HCT116 (cell line): ENCODE results near the gene FER. TPM values are rescaled to one million over a fixed set of nuclear protein-coding genes. Genes with fewer than 3 reads are reported as not detected.

Experiments used
- ATAC-seq: fragments of 200-7000 bp; cut with Tn5 transposase; 2 replicates; pipeline ENCODE4 v1.9.1; 2020; ENCODE audit warnings: mild to moderate bottlenecking, moderate library complexity
- BruUV-seq: library from RNA; stranded (reverse); fragments of 400-500 nt; replicated peaks from 2 replicates; lab custom pipeline; 2021; lab: Mats Ljungman, UMichigan
- CTCF ChIA-PET: fragments of 300-600 bp; sonication (Branson Sonifier 250); formaldehyde crosslinking; loops from one replicate; lab custom pipeline; 2021; ENCODE audit warnings: antibody characterized with exemption; lab: Charles Lee
- POLR2A ChIA-PET: fragments of 300-600, 350-600 bp; sonication (Branson Sonifier 250); formaldehyde crosslinking; loops from one replicate; lab custom pipeline; 2021; ENCODE audit warnings: antibody characterized with exemption; lab: Charles Lee
- RAD21 ChIA-PET, 2 experiments: fragments of 300-600 bp; sonication (Branson Sonifier 250); formaldehyde crosslinking; loops; one replicate each; lab custom pipeline; 2023; ENCODE audit warnings: low total read pairs in 2 of 2; ENCODE audit not compliant: uncharacterized antibody in 2 of 2, unreplicated experiment in 2 of 2, low non-redundant PET in 1 of 2; lab: Charles Lee
- DNase-seq: peaks from one replicate; pipeline ENCODE4 v3.0.0-alpha.2; 2010; ENCODE audit warnings: low read depth, low spot score
- H2AFZ ChIP-seq: fragments of 200-600 bp; shearing (Covaris generic), sonication (generic); 2 replicates; pipeline ENCODE4 v1.6.1; 2017; ENCODE audit warnings: low read depth, mixed run types, mixed read lengths, antibody characterized with exemption, low read length; ENCODE audit not compliant: poor library complexity, severe bottlenecking
- H3K27ac ChIP-seq: 2 replicates; pipeline ENCODE4 v1.5.1; 2012; ENCODE audit warnings: low read depth, low read length
- H3K27me3 ChIP-seq: fragments of 200-600 bp; sonication (generic); 2 replicates; pipeline ENCODE4 v1.6.1; 2016; ENCODE audit warnings: mixed run types, low read length, mixed read lengths; ENCODE audit not compliant: insufficient read depth
- H3K36me3 ChIP-seq, 2 experiments: fragments of 200-500 bp in 1 of 2; fragments of 200-600 bp in 1 of 2; sonication (Bioruptor generic) in 1 of 2; sonication (generic) in 1 of 2; 2 replicates each; pipeline versions ENCODE4 v1.5.1 to v1.6.1; 2014 to 2016; ENCODE audit warnings: low read length in 2 of 2, inconsistent platforms in 1 of 2, mixed read lengths in 1 of 2, mixed run types in 1 of 2; ENCODE audit not compliant: insufficient read depth in 2 of 2, control insufficient read depth in 1 of 2
- H3K4me1 ChIP-seq, 2 experiments: fragments of 200-600 bp in 1 of 2; sonication (generic) in 1 of 2; 2 replicates each; pipeline versions ENCODE4 v1.5.1 to v1.6.1; 2012 to 2017; ENCODE audit warnings: low read length in 2 of 2, inconsistent platforms in 1 of 2, mild to moderate bottlenecking in 1 of 2, mixed read lengths in 1 of 2, mixed run types in 1 of 2, moderate library complexity in 1 of 2; ENCODE audit not compliant: insufficient read depth in 2 of 2, control insufficient read depth in 1 of 2
- H3K4me2 ChIP-seq: fragments of 200-600 bp; sonication (generic); 2 replicates; pipeline ENCODE4 v1.6.1; 2017; ENCODE audit warnings: mixed run types, low read length, mixed read lengths
- H3K4me3 ChIP-seq, 2 experiments: fragments of 200-600 bp in 1 of 2; sonication (generic) in 1 of 2; replicated peaks in 1 of 2; 2 replicates each; pipeline ENCODE4 v1.5.1; 2011 to 2016; ENCODE audit warnings: low read length in 2 of 2, control low read depth in 1 of 2, low read depth in 1 of 2, mild to moderate bottlenecking in 1 of 2, mixed read lengths in 1 of 2, mixed run types in 1 of 2
- H3K79me2 ChIP-seq: fragments of 200-600 bp; sonication (generic); 2 replicates; pipeline ENCODE4 v1.6.1; 2017; ENCODE audit warnings: mild to moderate bottlenecking, mixed run types, low read length, moderate library complexity, mixed read lengths; ENCODE audit not compliant: insufficient read depth
- H3K9ac ChIP-seq: fragments of 200-600 bp; sonication (generic); 2 replicates; pipeline ENCODE4 v1.6.1; 2016; ENCODE audit warnings: low read length, mixed read lengths
- H3K9me2 ChIP-seq: fragments of 200-600 bp; sonication (generic), shearing (Covaris generic); 2 replicates; pipeline ENCODE4 v1.6.1; 2017; ENCODE audit warnings: mixed run types, mild to moderate bottlenecking, moderate library complexity; ENCODE audit not compliant: insufficient read depth
- H3K9me3 ChIP-seq, 2 experiments: fragments of 200-500 bp in 1 of 2; fragments of 200-600 bp in 1 of 2; sonication (Bioruptor generic) in 1 of 2; sonication (generic) in 1 of 2; 2 replicates each; pipeline ENCODE4 v1.6.1; 2014 to 2017; ENCODE audit warnings: low read length in 2 of 2, mixed read lengths in 2 of 2, inconsistent platforms in 1 of 2, low read depth in 1 of 2, mild to moderate bottlenecking in 1 of 2, mixed run types in 1 of 2, moderate library complexity in 1 of 2; ENCODE audit not compliant: control insufficient read depth in 1 of 2, insufficient read depth in 1 of 2
- H4K20me1 ChIP-seq: fragments of 200-600 bp; sonication (generic), shearing (Covaris generic); 2 replicates; pipeline ENCODE4 v1.6.1; 2017; ENCODE audit warnings: mixed run types, mild to moderate bottlenecking, moderate library complexity; ENCODE audit not compliant: insufficient read depth
- ATF3 ChIP-seq: IDR thresholded peaks from 2 replicates; pipeline ENCODE4 v1.6.1; 2012
- EGR1 ChIP-seq: IDR thresholded peaks from 2 replicates; pipeline ENCODE4 v1.6.1; 2012; ENCODE audit warnings: low read depth
- ELF1 ChIP-seq: IDR thresholded peaks from 2 replicates; pipeline ENCODE4 v1.6.1; 2012; ENCODE audit warnings: low read depth, borderline replicate concordance
- EZH2 ChIP-seq: fragments of 200-600 bp; sonication (generic); IDR thresholded peaks from 2 replicates; pipeline ENCODE4 v1.6.1; 2017; ENCODE audit warnings: antibody characterized with exemption, mixed run types
- JUND ChIP-seq: IDR thresholded peaks from 2 replicates; pipeline ENCODE4 v1.6.1; 2012
- POLR2AphosphoS5 ChIP-seq: IDR thresholded peaks from 2 replicates; pipeline ENCODE4 v1.6.1; 2011; ENCODE audit warnings: mild to moderate bottlenecking, low read depth, low read length, moderate library complexity
- RAD21 ChIP-seq: IDR thresholded peaks from 2 replicates; pipeline ENCODE4 v1.6.1; 2012; ENCODE audit warnings: low read depth, mild to moderate bottlenecking
- REST ChIP-seq: IDR thresholded peaks from 2 replicates; pipeline ENCODE4 v1.6.1; 2012; ENCODE audit warnings: low read depth
- SIN3A ChIP-seq: IDR thresholded peaks from 2 replicates; pipeline ENCODE4 v1.6.1; 2012; ENCODE audit warnings: low read depth
- SP1 ChIP-seq: IDR thresholded peaks from 2 replicates; pipeline ENCODE4 v1.6.1; 2012; ENCODE audit warnings: low read depth
- ZBTB33 ChIP-seq: IDR thresholded peaks from 2 replicates; pipeline ENCODE4 v1.6.1; 2011; ENCODE audit warnings: mild to moderate bottlenecking, low read length, moderate library complexity; ENCODE audit not compliant: insufficient replicate concordance; ENCODE audit errors: extremely low read depth
- ZFX ChIP-seq: fragments of 450-650 bp; IDR thresholded peaks from 2 replicates; pipeline ENCODE4 v1.6.1; 2017
- intact Hi-C: fragments of 100-400 bp; cut with micrococcal nuclease; formaldehyde crosslinking; loops from 2 replicates; pipeline ENCODE4 v1.10.0; 2022
- total RNA-seq: library from RNA; stranded (reverse); gene quantifications from one replicate; pipeline ENCODE4 v1.2.1, GENCODE V29; 2021; ENCODE audit not compliant: unreplicated experiment

Gene FER
- total RNA-seq, 1 experiment from 2014 or later: 32.0 TPM

DNA sequence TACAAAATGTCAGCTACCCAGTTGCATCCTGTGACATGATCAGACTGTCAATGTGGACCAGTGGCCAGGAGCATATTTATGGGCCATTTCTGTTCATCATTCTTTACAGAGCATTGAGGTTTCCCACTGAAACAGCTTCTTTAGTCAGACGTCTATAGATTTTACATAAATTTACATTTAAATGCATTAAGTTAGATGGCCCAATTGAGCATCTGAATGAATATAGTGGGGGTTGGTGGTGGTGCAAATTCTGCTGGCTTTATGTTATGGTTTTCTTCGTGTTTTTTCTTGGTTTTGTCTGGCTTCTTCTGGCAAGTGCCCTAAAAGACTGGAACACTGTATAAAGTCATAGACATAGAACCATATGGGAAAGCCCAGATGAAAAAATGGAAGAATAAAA is 448.0 kb downstream of the FER start:
- H3K36me3 ChIP-seq: no peaks in the 10 kb centered on the region
- no peaks in the 10 kb centered on the region for H4K20me1 ChIP-seq
- ChIA-PET CTCF (no interaction called here), RAD21 (no interaction called here), POLR2A (no interaction called here)
- no peak overlapping the region for H2AFZ ChIP-seq
- H3K9me3 ChIP-seq: no peaks in the 10 kb centered on the region
- no peak for TF ChIP-seq JUND
- no peak for TF ChIP-seq SP1
- TF ChIP-seq REST: no peak
- TF ChIP-seq RAD21: no peak
- TF ChIP-seq ATF3: no peak
- TF ChIP-seq ZBTB33: no peak
- TF ChIP-seq ZFX: no peak
- TF ChIP-seq EGR1: no peak
- no peak for TF ChIP-seq EZH2
- no peak for TF ChIP-seq SIN3A
- no peak for TF ChIP-seq POLR2AphosphoS5
- no peak for TF ChIP-seq ELF1
- H3K4me1 ChIP-seq: peaks cover 17 to 30% of the 10 kb centered on the region in 2 experiments
- no peak overlapping the region for H3K4me3 ChIP-seq
- intact Hi-C loops: no loop called here
- H3K27ac ChIP-seq: no peak overlapping the region
- H3K9ac ChIP-seq: no peak overlapping the region
- no peak for ATAC-seq
- no peaks in the 10 kb centered on the region for H3K9me2 ChIP-seq
- H3K4me2 ChIP-seq: no peak overlapping the region
- no peak for DNase-seq
- H3K27me3 ChIP-seq: no peaks in the 10 kb centered on the region
- BruUV-seq: no TSS peak
- no peaks in the 10 kb centered on the region for H3K79me2 ChIP-seq
